Stimulated activated CD4-positive, alpha-beta T cell treated with anti-CD3 and anti-CD28 coated beads, Interleukin-2, amount 100 ng/mL, for 4 hours (primary cell): ENCODE results near the gene PTPN4.

Source experiments
- DNase-seq: peaks from one replicate; pipeline ENCODE4 v3.0.0-alpha.2; 2020; ENCODE audit warnings: low read depth

PTPN4 gene

DNA sequence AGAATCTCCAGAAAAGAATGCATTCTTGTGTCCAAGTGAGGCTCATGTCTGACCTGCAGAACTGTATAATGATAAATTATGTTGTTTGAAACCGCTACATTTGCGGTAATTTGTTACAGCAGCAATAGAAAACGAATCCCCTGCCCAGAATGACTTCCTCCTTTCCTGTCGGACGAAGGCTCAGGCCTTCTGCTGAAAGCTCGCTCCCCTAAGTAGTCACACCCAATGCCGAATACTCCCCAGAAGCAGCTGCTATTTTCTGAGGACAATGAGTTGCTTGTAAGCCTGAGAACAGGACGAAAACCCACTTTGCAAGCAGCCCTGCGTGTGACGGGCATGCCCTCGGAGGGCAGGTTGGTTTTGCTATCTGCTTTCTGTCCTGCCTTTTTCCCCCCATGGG lies 27.7 kb upstream of the PTPN4 start:
- DNase-seq: no peak

DNA sequence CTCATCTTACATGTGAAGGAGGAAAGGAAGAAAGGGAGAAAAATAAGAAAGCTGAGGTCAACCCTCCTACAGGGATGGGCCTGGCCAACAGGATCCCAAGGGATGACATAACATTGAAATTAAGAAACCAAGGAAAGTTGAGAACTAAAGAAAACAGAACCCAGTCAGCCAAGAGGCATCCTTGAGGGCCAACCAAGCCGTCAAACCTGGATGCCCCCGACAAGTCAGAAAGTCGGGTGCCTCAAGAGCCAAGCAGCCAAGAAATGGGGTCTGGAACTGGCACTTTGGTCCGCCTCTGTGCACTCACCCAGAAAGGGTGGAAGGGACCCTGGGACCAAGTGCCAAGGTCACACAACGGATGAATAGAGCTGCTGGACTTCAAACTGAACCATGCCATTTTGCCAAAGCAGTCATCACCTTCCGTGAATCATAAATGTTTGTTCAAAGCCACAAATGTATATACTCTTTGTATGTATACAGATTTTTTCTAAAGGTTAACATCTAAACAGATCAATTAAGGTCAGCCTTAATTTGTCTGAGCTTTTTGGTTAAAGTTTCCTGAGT lies 27.0 kb upstream of the PTPN4 start:
- no peak for DNase-seq

DNA sequence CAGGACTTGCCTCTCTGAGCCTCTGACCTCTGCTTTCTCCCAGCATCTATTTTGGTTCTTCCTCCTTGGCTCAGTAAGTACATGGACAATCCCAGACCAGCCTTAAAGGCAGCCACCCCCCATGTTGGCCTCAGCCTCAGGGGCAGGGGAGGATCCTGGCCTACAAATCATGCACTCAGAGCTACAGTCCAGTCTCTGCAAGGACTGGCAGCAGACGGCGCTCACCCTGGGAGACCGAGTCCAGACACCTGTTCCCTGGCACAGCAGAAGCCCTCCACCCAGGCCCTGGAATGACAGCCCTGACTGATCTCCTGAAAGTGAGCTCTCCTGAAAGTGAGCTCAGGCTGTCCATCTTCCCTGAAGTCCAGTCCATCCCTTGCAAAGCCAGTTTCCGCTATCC lies 25.7 kb upstream of the PTPN4 start:
- no peak for DNase-seq

DNA sequence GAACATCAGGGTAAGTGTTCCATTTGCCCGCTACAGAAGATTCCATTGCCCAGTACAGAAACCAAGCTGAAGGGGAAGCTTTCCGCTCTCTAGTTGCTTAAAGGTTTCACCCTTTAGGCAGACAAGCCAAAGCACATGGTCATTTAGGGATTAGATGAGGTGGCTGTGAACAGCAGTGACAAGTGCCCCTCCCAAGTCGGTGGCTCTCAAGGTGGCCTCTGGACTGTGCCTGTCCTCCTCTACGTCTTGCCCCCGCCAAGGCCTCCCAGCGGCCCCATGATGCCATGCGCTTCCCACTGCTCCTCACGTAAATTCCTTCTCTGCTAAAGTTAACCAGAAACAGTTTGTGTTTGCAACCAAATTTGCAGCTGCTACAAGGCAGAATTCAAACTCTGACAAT lies 24.2 kb upstream of the PTPN4 start:
- no peak for DNase-seq

DNA sequence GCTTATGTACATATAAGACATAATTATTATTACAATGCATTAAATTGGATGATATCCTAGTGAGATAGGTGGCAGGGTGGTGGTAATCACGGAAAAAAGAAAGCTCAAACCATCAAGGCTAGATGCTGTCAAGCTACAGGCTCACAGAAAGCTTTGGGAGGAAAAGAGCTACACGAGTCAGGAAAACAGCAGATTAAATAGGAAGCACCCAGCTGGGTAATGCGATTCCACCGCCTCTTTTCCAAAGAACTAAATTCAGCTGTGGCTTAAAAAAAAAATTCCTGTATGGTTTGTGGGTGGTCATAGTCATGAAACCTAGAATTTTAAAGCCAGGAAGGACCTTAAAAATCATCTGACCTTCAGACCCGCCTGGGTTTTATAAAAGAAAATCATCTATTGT lies 23.7 kb upstream of the PTPN4 start:
- DNase-seq: no peak

DNA sequence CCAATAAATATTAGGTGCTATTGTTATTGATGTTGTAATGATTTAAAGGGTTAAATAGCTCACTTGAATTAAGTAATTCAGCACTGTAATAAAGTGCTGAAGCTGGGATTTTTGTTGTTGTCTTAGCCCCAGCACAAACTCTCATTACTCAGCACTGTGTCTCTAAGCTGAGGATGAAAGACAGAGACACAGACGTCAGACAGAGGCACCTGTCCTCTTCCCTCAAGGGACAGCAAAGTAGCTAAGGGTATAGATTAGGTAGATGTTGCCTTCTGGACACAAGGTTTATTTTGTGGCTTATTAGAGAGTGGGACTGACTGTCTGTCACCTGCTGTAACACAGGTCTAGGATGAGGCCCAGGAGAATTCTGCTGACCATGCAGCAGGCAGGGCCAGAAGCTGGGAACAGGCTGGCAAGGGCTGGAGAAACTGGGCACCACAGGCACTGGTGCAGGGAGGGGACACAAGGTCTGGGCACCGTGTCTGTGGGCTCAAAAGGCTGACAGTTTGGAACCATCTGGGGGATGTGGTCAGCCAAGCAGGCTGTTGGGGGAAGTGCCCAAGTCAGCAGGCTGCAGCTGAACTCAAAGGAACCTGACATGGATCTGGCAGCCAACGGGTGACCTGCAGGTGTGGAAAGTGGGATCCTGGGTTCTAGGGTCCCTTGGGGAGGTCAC lies 20.0 kb upstream of the PTPN4 start:
- DNase-seq: no peak

DNA sequence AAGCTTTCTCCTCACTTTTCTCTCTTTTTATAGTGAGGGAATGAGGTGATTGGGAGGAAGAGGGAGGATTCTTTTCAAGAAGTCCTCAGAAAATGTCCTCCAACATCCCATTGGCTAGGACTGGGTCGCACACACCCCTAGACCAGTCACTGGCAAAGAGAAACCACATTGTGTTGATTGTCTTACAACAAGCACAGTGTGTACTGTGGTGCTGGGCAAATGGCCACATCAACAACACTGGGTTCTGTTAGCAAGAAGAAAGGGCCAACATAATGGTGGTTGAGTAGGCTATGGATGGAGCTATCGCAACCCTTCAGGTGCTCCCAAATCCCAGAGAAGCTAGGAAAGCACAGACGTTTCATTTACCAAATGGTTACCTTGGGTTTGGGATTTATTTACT lies 18.7 kb upstream of the PTPN4 start:
- DNase-seq: no peak

DNA sequence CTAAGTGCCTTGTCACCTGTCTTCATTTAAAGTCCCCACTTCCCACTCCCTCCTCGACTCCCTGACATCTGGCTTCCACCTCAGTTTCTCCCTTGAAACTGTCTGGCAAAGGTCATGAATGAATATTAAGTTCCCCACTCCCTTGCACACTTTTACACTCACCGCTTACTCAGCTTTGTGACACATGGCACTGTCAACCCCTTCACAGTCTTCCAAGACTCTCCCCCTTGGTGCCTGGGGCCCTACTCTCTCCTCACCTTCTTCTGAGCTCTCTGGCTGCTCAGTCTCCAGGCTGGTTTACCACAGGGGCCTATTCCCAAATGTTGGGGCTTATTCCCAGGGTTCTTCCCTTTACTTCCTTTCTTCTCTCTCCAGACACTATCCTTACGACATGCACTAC lies 17.9 kb upstream of the PTPN4 start:
- no peak for DNase-seq

DNA sequence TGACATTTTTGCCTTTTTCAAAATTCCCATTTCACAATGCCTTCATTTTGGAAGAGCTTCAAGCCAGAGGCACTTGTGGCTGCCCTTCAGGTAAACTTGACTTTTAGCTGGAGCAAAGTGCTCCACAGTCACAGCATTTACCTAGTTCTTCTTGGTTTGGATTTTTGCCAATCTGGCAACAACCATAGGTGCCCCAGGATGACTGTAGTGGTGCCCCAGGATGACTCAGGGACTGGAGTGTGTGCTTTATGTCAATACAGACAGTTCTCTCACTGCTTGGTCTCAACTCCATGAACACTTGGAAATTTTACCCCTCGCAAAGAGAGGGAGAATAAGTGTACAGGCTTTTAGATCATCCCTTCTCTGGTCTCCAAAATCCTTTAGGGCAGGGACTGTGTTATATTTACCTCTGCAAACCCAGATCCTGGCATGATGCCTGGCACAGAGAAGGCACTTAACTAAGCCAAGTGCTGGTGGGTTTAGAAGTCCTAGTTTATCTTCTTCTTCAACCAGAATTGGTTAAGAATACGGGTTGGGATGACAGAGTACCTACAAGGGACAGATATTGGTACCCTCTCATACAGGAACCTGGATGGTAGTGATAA lies 15.3 kb upstream of the PTPN4 start:
- no peak for DNase-seq

DNA sequence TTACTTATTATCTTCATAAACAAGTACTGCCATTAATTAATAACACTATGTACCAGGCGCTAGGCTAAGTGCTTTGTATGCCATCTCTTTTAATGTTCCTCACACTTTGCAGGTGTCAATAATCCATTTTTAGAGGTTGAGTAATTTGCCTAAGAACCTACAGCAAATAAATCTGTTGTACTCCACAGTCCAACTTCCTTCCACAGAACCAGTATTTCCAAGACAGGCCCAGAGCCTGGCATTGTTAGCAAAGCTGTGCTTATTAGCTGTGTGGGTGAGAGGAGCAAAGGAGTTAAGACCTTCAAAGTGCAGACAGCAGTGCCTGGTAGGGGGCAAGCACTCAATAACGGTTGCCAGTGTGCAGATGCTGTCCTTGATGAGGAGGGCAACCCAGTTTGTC lies 14.2 kb upstream of the PTPN4 start:
- no peak for DNase-seq

DNA sequence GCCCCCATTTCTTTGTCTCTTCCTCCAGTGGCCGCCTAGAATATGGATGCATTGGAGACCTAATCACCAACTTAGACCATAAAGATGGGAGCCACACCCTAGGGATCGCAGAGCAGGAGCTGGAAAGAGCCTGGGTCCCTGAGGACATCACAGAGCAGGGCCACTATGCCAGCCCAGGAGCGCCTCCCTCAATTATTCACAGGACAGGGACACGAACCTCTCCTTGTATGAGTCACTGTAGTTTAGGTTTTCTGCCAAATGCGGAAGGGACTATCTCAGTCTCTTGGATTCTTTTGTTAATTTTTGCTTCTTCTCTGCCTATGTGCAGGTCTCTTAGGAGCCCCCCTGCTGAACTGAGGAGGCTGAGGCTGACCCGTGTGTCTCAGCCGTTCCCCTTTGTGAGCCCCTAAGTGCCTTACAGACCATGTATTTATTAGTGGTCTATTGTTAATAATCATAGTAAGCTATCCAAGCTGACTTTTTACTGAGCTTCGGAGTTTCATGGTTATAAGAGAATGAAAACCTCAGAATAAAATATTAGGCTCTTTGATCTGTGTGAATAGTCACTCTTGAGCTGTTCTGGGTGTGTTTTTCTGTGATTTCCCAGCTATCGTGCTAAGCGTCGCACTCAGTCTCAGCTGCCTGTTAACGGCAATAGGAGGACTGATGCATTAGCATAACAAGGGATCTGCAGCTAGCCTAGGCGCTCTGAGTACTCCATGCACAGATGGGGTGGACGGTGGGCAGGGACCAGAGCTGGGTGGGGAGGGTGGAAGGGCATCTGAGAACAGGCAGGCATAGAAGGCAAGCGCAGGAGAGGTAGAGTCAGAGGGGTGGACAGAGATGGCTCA lies 12.7 kb upstream of the PTPN4 start:
- DNase-seq: no peak

DNA sequence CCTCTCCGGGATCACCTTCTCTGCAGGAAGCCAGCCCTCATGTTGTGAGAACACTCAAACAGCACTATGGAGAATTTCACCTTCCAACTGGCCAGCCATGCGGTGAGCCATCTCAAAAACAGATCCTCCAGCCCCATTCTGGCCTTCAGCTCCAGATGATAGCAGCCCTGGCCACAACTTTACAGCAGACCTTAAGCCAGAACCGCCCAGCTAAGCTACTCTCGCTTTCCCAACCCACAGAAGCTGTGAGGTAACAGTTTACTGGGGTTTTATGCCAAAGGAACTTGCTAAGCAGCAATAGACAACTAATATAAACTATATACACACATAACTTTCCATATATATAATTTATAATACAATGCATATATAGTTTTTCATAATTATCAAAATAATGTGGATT lies 11.6 kb upstream of the PTPN4 start:
- DNase-seq: no peak

DNA sequence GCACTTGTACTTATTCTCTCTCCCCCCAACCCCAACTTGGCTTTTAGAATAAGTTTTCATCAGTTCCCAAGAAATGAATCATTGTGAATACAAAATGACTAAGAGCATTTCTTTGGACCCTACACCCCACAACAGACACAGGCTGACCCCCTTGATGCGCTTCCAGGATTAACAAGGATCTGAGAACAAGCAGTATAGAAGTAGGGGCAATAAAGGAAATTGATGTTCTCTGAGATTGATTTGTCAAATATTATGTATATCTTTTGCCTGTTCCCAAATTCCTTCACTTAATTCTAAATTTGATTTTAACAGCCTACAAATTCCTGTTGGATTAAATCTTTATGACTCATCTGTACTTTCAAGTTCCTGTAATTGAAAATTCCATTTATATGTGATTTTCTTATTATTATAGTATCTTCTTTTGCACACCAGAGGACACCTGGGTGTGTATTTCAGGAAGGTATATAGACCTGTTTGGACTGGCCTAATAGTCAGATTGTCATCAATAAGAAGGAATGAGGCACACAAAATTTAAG lies 10.2 kb upstream of the PTPN4 start:
- no peak for DNase-seq

DNA sequence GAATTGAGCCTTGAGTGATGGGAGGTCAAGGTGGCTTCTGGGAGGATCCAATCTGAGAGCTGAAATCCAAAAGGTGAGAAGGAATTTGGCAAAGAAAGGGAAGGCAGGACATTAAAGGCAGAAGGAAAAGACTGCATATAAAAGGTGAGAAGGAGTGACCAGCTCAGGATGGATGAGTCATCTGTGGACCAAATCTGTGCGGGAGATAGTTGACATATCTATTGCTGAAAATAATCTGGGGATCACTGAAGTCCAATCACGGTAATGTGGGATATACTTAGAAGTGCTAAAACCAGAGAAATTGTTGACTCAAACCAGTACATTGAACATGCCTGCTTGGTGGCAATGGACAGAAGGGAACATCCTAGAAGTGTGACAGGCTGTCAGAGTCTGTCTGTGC lies 8.0 kb upstream of the PTPN4 start:
- no peak for DNase-seq

DNA sequence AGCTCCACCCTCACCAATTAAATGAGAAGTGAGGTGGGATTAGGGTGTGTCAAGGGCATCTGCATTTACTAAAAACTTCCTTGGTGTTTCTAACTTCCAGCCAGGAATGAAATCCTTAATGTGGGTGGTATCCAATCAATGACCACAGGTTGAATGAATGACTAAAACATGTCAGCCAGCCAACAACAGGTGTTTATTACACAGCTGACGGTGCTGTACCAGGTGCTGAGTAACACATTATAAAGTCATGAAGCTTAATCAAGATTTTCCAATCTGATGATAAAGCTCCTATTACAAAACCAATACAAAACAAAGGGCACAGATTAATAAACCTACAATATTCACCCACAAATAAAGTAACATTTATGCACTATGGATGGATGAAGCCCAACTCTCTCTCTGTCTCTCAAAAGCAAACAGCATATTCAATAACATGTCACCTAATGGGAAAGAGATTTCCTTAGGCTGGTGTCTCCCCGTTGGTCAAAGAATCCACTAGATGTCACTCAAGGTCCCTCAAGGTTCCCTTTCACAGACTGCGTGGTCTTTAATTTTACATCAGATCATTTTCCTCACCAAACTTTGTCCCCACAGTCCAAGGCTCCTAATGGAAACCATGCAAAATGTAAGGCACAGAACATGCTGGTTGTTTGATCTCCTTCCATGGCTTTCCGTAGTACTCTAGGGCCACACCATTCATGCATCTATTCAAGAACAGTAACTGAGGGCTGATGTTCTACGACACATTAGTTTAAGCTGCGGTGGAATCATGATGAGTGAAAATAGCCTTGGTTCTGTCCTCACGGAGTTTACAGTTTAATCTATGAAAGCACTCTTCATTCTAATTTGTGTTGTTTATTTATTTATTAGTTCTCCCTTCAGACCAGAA lies 6.4 kb upstream of the PTPN4 start:
- peak; percentile 13 for DNase-seq

DNA sequence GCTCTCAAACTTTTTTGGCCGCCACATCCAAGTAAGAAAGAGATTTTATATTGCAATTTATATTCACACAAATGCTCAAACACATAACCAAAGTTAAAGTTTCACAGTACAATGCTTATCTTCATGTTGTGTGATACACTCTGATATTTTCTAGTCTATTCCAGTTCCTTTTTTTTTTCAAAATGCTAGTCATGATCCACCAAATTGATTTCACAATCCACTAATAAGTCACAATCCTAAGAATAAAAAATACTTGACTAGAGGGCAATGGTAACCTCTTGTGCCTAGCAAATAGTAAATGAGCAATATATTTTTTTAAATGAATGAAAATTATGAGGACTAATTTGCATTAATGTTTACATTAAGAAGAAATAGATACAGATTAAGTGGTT lies 5.8 kb upstream of the PTPN4 start:
- no peak for DNase-seq

DNA sequence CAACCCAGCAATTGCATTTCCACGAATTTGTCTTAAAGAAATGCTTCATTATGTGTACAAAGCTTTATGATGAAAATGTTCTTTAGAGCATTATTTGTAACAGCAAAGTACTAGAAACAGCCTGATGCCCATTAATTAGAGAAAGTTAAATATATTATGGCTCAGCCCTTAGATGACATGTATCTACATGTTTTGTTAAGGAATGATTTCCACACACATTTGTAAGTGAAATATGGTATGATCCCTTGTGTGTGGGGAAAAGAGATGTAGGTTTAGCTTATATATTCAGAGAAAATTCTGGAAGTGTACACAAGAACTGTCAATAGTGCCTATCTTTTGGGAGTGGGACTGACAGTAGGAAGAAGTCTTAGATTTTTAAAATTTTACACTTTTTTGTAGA lies 3.8 kb upstream of the PTPN4 start:
- no peak for DNase-seq

DNA sequence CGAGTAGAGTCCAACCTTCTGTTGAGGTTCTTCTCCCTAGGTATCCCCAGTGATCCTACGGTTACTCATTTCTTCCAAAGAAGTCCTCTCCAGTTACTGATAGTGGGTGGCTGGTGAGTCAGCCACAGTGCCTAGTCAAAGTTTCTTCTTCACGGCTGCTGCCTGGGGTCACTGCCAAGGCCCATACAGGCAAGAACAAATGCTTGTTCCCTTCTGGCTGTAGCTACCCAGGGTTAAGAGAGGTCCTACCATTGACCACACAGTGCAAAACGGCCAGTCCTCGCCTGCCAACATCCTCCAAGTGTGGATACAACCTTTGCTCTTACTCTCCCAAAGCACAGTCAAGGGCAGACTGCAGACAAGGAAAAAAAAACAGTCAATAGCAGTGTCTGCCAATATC lies 2.9 kb upstream of the PTPN4 start:
- peak; percentile 39 for DNase-seq

DNA sequence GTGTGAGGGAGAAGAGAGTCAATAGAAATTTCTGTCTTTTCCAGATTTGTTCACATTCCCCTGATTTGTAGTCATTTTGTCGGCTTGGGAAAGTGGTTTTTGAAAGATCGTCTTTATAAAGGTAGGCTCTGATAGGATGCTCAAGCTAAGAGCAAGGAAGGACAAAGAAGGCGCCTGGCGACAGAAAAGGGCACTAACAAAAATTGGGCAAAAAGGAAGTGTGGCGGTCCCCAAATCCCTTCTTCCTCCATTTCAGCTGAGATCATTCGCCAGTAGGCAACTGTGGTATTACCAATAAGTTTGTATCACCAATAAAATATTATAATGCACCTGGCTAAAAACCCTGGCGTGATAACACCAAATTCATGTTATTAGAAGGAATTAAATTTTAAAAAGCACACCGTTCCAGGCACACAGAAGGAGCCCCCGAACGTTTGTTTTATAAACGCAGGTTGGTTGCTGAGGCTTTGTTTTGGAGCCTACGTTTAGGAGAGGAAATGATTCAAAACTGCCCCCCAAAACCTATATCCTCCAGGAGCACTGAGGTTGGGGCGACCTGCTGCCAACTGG lies 756 bp upstream of the PTPN4 start:
- DNase-seq: no peak

DNA sequence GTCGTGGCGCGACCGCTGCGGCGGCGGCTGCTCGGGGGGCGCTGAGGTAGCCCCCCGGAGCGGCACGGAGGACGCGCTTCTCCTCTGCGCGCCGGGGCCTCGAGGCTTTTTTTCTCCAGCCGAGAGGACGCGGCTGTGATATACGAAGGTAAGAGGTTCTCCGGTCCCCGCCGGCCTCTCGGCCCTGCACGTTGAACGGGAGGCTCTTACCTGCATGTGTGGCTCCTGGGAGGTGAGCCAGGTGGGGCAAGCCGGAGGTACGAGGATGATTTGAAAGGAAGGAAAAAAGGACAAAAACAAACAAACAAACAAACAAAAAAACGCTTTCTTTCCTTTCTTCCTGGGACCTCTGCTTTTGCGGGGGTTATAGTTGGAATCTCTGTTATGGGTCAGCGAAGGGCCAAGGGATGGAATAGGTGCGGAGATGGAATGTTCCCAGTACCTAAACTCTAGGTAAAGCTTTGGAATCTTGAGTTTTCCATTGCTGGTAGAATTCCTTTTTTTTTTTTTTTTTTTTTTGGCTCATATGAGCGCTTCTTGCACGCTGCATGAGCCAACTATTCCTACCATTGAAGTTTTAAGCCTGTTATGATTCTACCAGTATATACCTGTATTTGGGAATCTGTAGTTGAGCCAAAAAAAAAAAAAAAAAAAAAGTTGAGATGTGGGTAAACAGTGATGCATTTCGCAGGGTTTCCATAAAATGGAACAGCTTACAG lies 674 bp downstream of the PTPN4 start:
- no peak for DNase-seq

DNA sequence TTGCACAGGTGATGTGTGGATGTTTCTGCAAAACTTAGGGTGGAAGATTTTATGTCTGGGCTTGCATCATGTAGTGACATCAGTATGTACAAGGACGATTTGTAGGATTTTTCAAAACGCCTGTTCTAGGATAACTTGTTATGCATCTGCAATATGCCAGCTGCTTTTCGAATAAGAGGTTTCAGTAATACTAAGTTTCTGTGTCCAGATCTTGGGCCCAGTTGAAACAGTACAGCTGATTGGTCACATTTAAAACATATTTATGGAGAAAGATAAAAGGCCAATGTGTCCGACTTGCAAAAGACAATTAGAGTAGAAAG lies 1.2 kb downstream of the PTPN4 start:
- no peak for DNase-seq
